ENCODE measurements around the gene KLC3.

DNA sequence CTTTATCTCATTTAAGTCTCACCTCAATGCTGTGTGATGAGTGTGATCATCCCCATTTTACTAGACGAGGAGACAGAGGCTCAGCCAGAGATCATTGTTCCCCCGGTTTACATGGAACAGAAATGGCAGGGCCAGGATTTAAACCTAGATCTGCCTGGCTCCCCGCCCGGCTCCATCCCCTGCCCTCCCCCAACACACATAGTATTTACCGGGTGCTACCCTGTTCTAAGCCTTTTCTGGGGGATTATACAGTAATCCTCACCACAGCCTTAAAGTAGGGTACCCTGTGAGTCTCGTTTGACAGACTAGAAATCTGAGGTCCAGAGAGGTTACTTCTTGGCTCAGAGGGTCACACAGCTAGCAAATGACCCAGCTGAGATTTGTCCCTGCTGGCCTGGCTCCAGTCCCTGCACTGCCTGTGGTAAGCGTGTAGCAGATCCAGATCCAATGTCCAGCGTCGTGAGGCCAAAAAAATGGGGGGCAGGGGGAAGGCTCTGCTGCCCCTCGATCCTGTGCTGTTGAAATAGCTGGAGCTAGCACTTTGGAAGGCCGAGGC lies 3.8 kb upstream of the KLC3 start:
- TF ChIP-seq SUZ12 (IDR thresholded peaks at IDR 0.05; ENCODE audit: extremely low read depth, insufficient read depth, insufficient read length): no peak
- no peak for TF ChIP-seq ZNF274 (IDR thresholded peaks at IDR 0.05; ENCODE audit: low read depth, low read length)
- TF ChIP-seq YY1 (IDR thresholded peaks at IDR 0.05; ENCODE audit: insufficient read depth, insufficient read length): no peak
